HG02943 (cell line): ENCODE measurements around the gene WWOX.

ENCODE experiments used
- ATAC-seq: cut with Tn5 transposase; IDR thresholded peaks from one replicate; pipeline ENCODE4 v1.9.1; 2021; ENCODE audit warnings: mild to moderate bottlenecking, low read depth, moderate library complexity; ENCODE audit not compliant: unreplicated experiment

Gene WWOX

GRCh38 chr16:78538919-78539318, 439.5 kb downstream of the WWOX start:
- no peak for ATAC-seq

GRCh38 chr16:78542419-78542818, 443.0 kb downstream of the WWOX start:
- no peak for ATAC-seq

GRCh38 chr16:78543023-78543422, 443.6 kb downstream of the WWOX start:
- ATAC-seq, result no peak

GRCh38 chr16:78549366-78549765, 449.9 kb downstream of the WWOX start:
- no peak for ATAC-seq

- ATAC-seq, result no peak
Measured at GRCh38 chr16:78551487-78552085, 452.1 kb downstream of the WWOX start.

GRCh38 chr16:78552106-78552675, 452.7 kb downstream of the WWOX start:
- ATAC-seq, result no peak

- no peak for ATAC-seq
Measured at GRCh38 chr16:78552716-78553115, 453.3 kb downstream of the WWOX start.

GRCh38 chr16:78553268-78554039, 454.0 kb downstream of the WWOX start:
- no peak for ATAC-seq

- ATAC-seq, result no peak
Measured at GRCh38 chr16:78556421-78556820, 457.0 kb downstream of the WWOX start.

GRCh38 chr16:78560997-78561396, 461.5 kb downstream of the WWOX start:
- no peak for ATAC-seq

- ATAC-seq, result no peak
Measured at GRCh38 chr16:78562111-78562510, 462.7 kb downstream of the WWOX start.

GRCh38 chr16:78562650-78563049, 463.2 kb downstream of the WWOX start:
- no peak for ATAC-seq

- ATAC-seq, result no peak
Measured at GRCh38 chr16:78563905-78564304, 464.5 kb downstream of the WWOX start.

- ATAC-seq, result no peak
Measured at GRCh38 chr16:78566397-78567073, 467.1 kb downstream of the WWOX start.

- ATAC-seq, result no peak
Measured at GRCh38 chr16:78570399-78571141, 471.1 kb downstream of the WWOX start.

GRCh38 chr16:78571434-78571833, 472.0 kb downstream of the WWOX start:
- ATAC-seq, result no peak

GRCh38 chr16:78571898-78572358, 472.5 kb downstream of the WWOX start:
- ATAC-seq, result no peak

GRCh38 chr16:78574571-78574970, 475.1 kb downstream of the WWOX start:
- no peak for ATAC-seq

- ATAC-seq, result no peak
Measured at GRCh38 chr16:78576941-78577340, 477.5 kb downstream of the WWOX start.

- no peak for ATAC-seq
Measured at GRCh38 chr16:78577630-78578029, 478.2 kb downstream of the WWOX start.

GRCh38 chr16:78579020-78579419, 479.6 kb downstream of the WWOX start:
- ATAC-seq, result no peak
